H9 (cell line): ENCODE data around the gene TBC1D17. TPM values are rescaled to one million over a fixed set of nuclear protein-coding genes. Genes with fewer than 3 reads are reported as not detected.

Source experiments
- DNase-seq: peaks from one replicate; pipeline ENCODE4 v3.0.0-alpha.2; 2017
- H2AFZ ChIP-seq: one replicate; pipeline ENCODE4 v1.6.1; 2013; ENCODE audit warnings: mild to moderate bottlenecking, low read length, control low read depth, moderate library complexity
- H2AK5ac ChIP-seq: 2 replicates; pipeline ENCODE4 v1.6.1; 2013; ENCODE audit warnings: low read length, control low read depth, mixed read lengths; ENCODE audit not compliant: insufficient read length
- H2BK120ac ChIP-seq: one replicate; pipeline ENCODE4 v1.6.1; 2013; ENCODE audit warnings: low read depth, mild to moderate bottlenecking, low read length, control low read depth, inconsistent platforms; ENCODE audit not compliant: poor library complexity, severe bottlenecking
- H2BK12ac ChIP-seq: 2 replicates; pipeline ENCODE4 v1.6.1; 2013; ENCODE audit warnings: low read length, control low read depth, mixed read lengths, low read depth; ENCODE audit not compliant: insufficient read length
- H2BK15ac ChIP-seq: 2 replicates; pipeline ENCODE4 v1.6.1; 2013; ENCODE audit warnings: low read depth, low read length, control low read depth
- H2BK20ac ChIP-seq: one replicate; pipeline ENCODE4 v1.6.1; 2013; ENCODE audit warnings: low read depth, mild to moderate bottlenecking, low read length, control low read depth, inconsistent platforms; ENCODE audit not compliant: poor library complexity, severe bottlenecking
- H2BK5ac ChIP-seq: 2 replicates; pipeline ENCODE4 v1.6.1; 2013; ENCODE audit warnings: low read length, control low read depth, mixed read lengths; ENCODE audit not compliant: insufficient read length
- H3K14ac ChIP-seq: 2 replicates; pipeline ENCODE4 v1.6.1; 2013; ENCODE audit warnings: low read length, control low read depth; ENCODE audit not compliant: insufficient read depth
- H3K18ac ChIP-seq: 2 replicates; pipeline ENCODE4 v1.6.1; 2013; ENCODE audit warnings: low read depth, mild to moderate bottlenecking, mixed read lengths, low read length, control low read depth; ENCODE audit not compliant: insufficient read length
- H3K23ac ChIP-seq: 2 replicates; pipeline ENCODE4 v1.6.1; 2013; ENCODE audit warnings: low read length, control low read depth, mixed read lengths, low read depth; ENCODE audit not compliant: insufficient read length
- H3K23me2 ChIP-seq: 2 replicates; pipeline ENCODE4 v1.6.1; 2013; ENCODE audit warnings: low read depth, mild to moderate bottlenecking, mixed read lengths, low read length, control low read depth; ENCODE audit not compliant: insufficient read length, poor library complexity, severe bottlenecking
- H3K27ac ChIP-seq: 2 replicates; pipeline ENCODE4 v1.5.1; 2013; ENCODE audit warnings: low read length, control low read depth, mixed read lengths, low read depth; ENCODE audit not compliant: insufficient read length
- H3K27me3 ChIP-seq: 2 replicates; pipeline ENCODE4 v1.6.1; 2013; ENCODE audit warnings: low read length, control low read depth, inconsistent platforms; ENCODE audit not compliant: insufficient read depth
- H3K4ac ChIP-seq: 2 replicates; pipeline ENCODE4 v1.6.1; 2013; ENCODE audit warnings: low read depth, mild to moderate bottlenecking, control low read depth, inconsistent platforms, low read length, moderate library complexity
- H3K4me1 ChIP-seq: 2 replicates; pipeline ENCODE4 v1.6.1; 2013; ENCODE audit warnings: low read length, control low read depth, inconsistent platforms; ENCODE audit not compliant: insufficient read depth
- H3K4me2 ChIP-seq: 2 replicates; pipeline ENCODE4 v1.6.1; 2013; ENCODE audit warnings: low read length, control low read depth, mixed read lengths; ENCODE audit not compliant: insufficient read length, insufficient read depth
- H3K56ac ChIP-seq: 2 replicates; pipeline ENCODE4 v1.6.1; 2013; ENCODE audit warnings: low read depth, mild to moderate bottlenecking, mixed read lengths, low read length, control low read depth; ENCODE audit not compliant: insufficient read length
- H3K79me1 ChIP-seq: 2 replicates; pipeline ENCODE4 v1.6.1; 2013; ENCODE audit warnings: low read depth, mild to moderate bottlenecking, moderate library complexity, low read length, control low read depth, inconsistent platforms; ENCODE audit not compliant: insufficient read depth, poor library complexity, severe bottlenecking
- H3K79me2 ChIP-seq: 2 replicates; pipeline ENCODE4 v1.6.1; 2013; ENCODE audit warnings: low read length, control low read depth, inconsistent platforms; ENCODE audit not compliant: insufficient read depth
- H3K9ac ChIP-seq: 2 replicates; pipeline ENCODE4 v1.6.1; 2013; ENCODE audit warnings: low read length, control low read depth, mixed read lengths; ENCODE audit not compliant: insufficient read length; ENCODE audit errors: extremely low read depth
- H3K9me3 ChIP-seq: one replicate; pipeline ENCODE4 v1.6.1; 2013; ENCODE audit warnings: low read depth, low read length, inconsistent platforms; ENCODE audit not compliant: control insufficient read depth
- H3T11ph ChIP-seq: one replicate; pipeline ENCODE4 v1.6.1; 2013; ENCODE audit warnings: mild to moderate bottlenecking, low read length, control low read depth, inconsistent platforms
- H4K20me1 ChIP-seq: one replicate; pipeline ENCODE4 v1.6.1; 2013; ENCODE audit not compliant: control insufficient read depth, insufficient read length, insufficient read depth
- H4K5ac ChIP-seq: 2 replicates; pipeline ENCODE4 v1.6.1; 2013; ENCODE audit warnings: low read depth, mild to moderate bottlenecking, mixed read lengths, low read length, control low read depth; ENCODE audit not compliant: insufficient read length
- H4K8ac ChIP-seq: replicated peaks from 2 replicates; pipeline ENCODE4 v1.6.1; 2013; ENCODE audit warnings: low read length, control low read depth, mixed read lengths, low read depth; ENCODE audit not compliant: insufficient read length
- H4K91ac ChIP-seq: 2 replicates; pipeline ENCODE4 v1.6.1; 2013; ENCODE audit warnings: low read depth, mild to moderate bottlenecking, moderate library complexity, mixed read lengths, low read length, control low read depth; ENCODE audit not compliant: insufficient read length
- H3K27ac Mint-ChIP-seq, 3 experiments: 2 replicates in 2 of 3; 3 replicates in 1 of 3; pipeline ENCODE4 v1.8.0; 2020 to 2021; ENCODE audit warnings: mixed read lengths in 3 of 3, mild to moderate bottlenecking in 1 of 3, moderate library complexity in 1 of 3
- H3K27me3 Mint-ChIP-seq: 2 replicates; pipeline ENCODE4 v1.8.0; 2021; ENCODE audit warnings: low read depth, mild to moderate bottlenecking, moderate library complexity, mixed read lengths
- H3K36me3 Mint-ChIP-seq, 3 experiments: 2 replicates in 2 of 3; 3 replicates in 1 of 3; pipeline ENCODE4 v1.8.0; 2020 to 2021; ENCODE audit warnings: low read depth in 3 of 3, mixed read lengths in 3 of 3; ENCODE audit not compliant: insufficient read depth in 1 of 3
- H3K4me1 Mint-ChIP-seq, 2 experiments: 2 replicates each; pipeline ENCODE4 v1.8.0; 2020; ENCODE audit warnings: mixed read lengths in 2 of 2
- H3K4me3 Mint-ChIP-seq, 2 experiments: 2 replicates in 1 of 2; 3 replicates in 1 of 2; pipeline ENCODE4 v1.8.0; 2020 to 2021; ENCODE audit warnings: mild to moderate bottlenecking in 2 of 2, mixed read lengths in 2 of 2, moderate library complexity in 1 of 2
- H3K9me3 Mint-ChIP-seq, 2 experiments: 2 replicates in 1 of 2; 3 replicates in 1 of 2; pipeline ENCODE4 v1.8.0; 2020; ENCODE audit warnings: mild to moderate bottlenecking in 2 of 2, mixed read lengths in 2 of 2, moderate library complexity in 1 of 2
- CTCF ChIP-seq: fragments of 200-600 bp; sonication (generic); conservative IDR thresholded peaks from 3 replicates; pipeline ENCODE4 v1.8.0; 2021; ENCODE audit warnings: antibody characterized with exemption, mild to moderate bottlenecking
- WGBS: extraction: QIAGEN DNeasy Blood & Tissue Kit; methylation state at CpG from one replicate; pipeline ENCODE4 v1.1.7; 2013; ENCODE audit warnings: missing lambda C conversion rate, low lambda C conversion rate, mixed read lengths; ENCODE audit not compliant: insufficient read length; ENCODE audit errors: extremely low coverage; 5-methylcytosine and 5-hydroxymethylcytosine counted together
- total RNA-seq: library from RNA; stranded (reverse); gene quantifications from 2 replicates; pipeline ENCODE4 v1.2.1, GENCODE V29; 2021

TBC1D17 gene
- total RNA-seq, 1 experiment from 2014 or later, result 33.6 TPM

- Histone ChIP-seq H2BK20ac (no peak overlapping the region), H2BK12ac (no peak overlapping the region), H2BK15ac (no peak overlapping the region), H3K9me3 (no peaks in the 10 kb centered on the region), H2AK5ac (no peak overlapping the region), H3T11ph (no peak overlapping the region), H4K8ac (no peak overlapping the region), H3K9ac (peak overlapping the region; percentile 66), H3K4me1 (no peaks in the 10 kb centered on the region; the same call in 1 of the 2 replicates), H3K14ac (no peak overlapping the region), H2BK120ac (no peak overlapping the region), H2AFZ (no peak overlapping the region), H4K91ac (no peak overlapping the region), H4K20me1 (peaks cover 3% of the 10 kb centered on the region), H3K79me1 (peaks cover 11% of the 10 kb centered on the region), H3K4me2 (peak overlapping the region; percentile 65), H3K79me2 (peaks cover 9% of the 10 kb centered on the region; the same call in 1 of the 2 replicates), H2BK5ac (no peak overlapping the region), H3K18ac (no peak overlapping the region), H3K27ac (no peak overlapping the region), H3K23ac (no peak overlapping the region), H3K4ac (no peak overlapping the region), H3K23me2 (peaks cover 10% of the 10 kb centered on the region), H3K27me3 (no peaks in the 10 kb centered on the region), H3K56ac (no peak overlapping the region), H4K5ac (no peak overlapping the region)
- H3K4me3 Mint-ChIP-seq, result peak overlapping the region; percentile 81 to 90
- H3K27me3 Mint-ChIP-seq, result no peaks in the 10 kb centered on the region; the same call in 1 of the 2 replicates
- DNase-seq, result no peak
- peaks cover 0 to 4% of the 10 kb centered on the region in 2 experiments; a peak in 2 of 5 replicates for H3K9me3 Mint-ChIP-seq
- no CpG with 5 or more reads among the region's 12 CpGs for WGBS
- peak overlapping the region in 2 of 3 experiments; percentile 77 to 89; a peak in 4 of 7 replicates for H3K27ac Mint-ChIP-seq
- no peak for TF ChIP-seq CTCF
- peaks cover 22 to 27% of the 10 kb centered on the region in 2 experiments for H3K4me1 Mint-ChIP-seq
- peaks cover 25 to 37% (median 29%) of the 10 kb centered on the region in 3 experiments for H3K36me3 Mint-ChIP-seq
Observed at GRCh38 chr19:49850221-49850486, 27.3 kb upstream of the TBC1D17 start.
